ENCODE results near the gene HECTD1.

- TF ChIP-seq POLR2AphosphoS5 (IDR thresholded peaks at IDR 0.05; ENCODE audit: low read depth, low read length): no peak
- no peak for TF ChIP-seq CTCF (IDR thresholded peaks at IDR 0.05)
Observed at GRCh38 chr14:31164115-31164514, 43.5 kb downstream of the HECTD1 start.

All from Panc1 (cell line).